ENCODE measurements around the gene MSX1.

The MSX1 gene

GRCh38 chr4:4913147-4913561 is 53.7 kb downstream of the MSX1 start:
- no peak for DNase-seq (ENCODE audit: low spot score)

Measured in pons (tissue), 1 donor.